Measurements from ENCODE around the gene G0S2. TPM values are rescaled to one million over a fixed set of nuclear protein-coding genes. Genes with fewer than 3 reads are reported as not detected.

The G0S2 gene
- total and polyA plus RNA-seq, 9 of the 15 experiments (the other 6 are each of a cell fraction or from before 2014, with no cell fraction given), result 0.18 to 65.6 (median 11.4) TPM

GRCh38 chr1:209672705-209673630 lies 2.2 kb upstream of the G0S2 start (continued):
- TF ChIP-seq USF1 (CRISPR knock-in tag; IDR thresholded peaks at IDR 0.05) (peak; percentile 82), NCOA6 (IDR thresholded peaks at IDR 0.05) (no peak), EP300 (IDR thresholded peaks at IDR 0.05; ENCODE audit: low read length) (peak; percentile 11; the same call in 1 of the 2 replicates), REST (IDR thresholded peaks at IDR 0.05; ENCODE audit: borderline replicate concordance) (peak; percentile 67), REST (CRISPR knock-in tag; IDR thresholded peaks at IDR 0.05; ENCODE audit: low read depth) (no peak), RERE (CRISPR knock-in tag; IDR thresholded peaks at IDR 0.05; ENCODE audit: borderline replicate concordance) (no peak), POLR2H (tag; IDR thresholded peaks at IDR 0.05; ENCODE audit: low read depth) (no peak), FOXA3 (CRISPR knock-in tag; conservative IDR thresholded peaks at IDR 0.05 in 1 of 2, IDR thresholded peaks at IDR 0.05 in 1 of 2) (no peak), ZNF23 (CRISPR knock-in tag; IDR thresholded peaks at IDR 0.05) (no peak), ARID1B (IDR thresholded peaks at IDR 0.05) (peak; percentile 5; the same call in 1 of the 2 replicates), ZNF324 (CRISPR knock-in tag; IDR thresholded peaks at IDR 0.05) (no peak)

Data from K562 (cell line).